Stimulated activated CD8-positive, alpha-beta memory T cell treated with anti-CD3 and anti-CD28 coated beads, Interleukin-12 subunit alpha, Interleukin-12 subunit beta, amount 100 ng/mL, for 24 hours (primary cell): ENCODE results near the gene ANO7.

Source experiments
- DNase-seq: peaks from one replicate; pipeline ENCODE4 v3.0.0-alpha.2; 2020; ENCODE audit errors: extremely low read depth

ANO7 gene

GRCh38 chr2:241273210-241274020 lies 84.9 kb downstream of the ANO7 start:
- DNase-seq = no peak

GRCh38 chr2:241274127-241274526 lies 85.7 kb downstream of the ANO7 start:
- DNase-seq = no peak
